SU-DHL-6 (cell line): ENCODE data around the gene NUFIP1.

Experiments used
- H2AFZ ChIP-seq: fragments of 200-600 bp; sonication (generic); 2 replicates; pipeline ENCODE4 v1.6.1; 2014; ENCODE audit warnings: low read depth, mild to moderate bottlenecking, moderate library complexity, mixed read lengths, antibody characterized with exemption, low read length; ENCODE audit not compliant: severe bottlenecking
- H3F3A ChIP-seq: fragments of 200-600 bp; shearing (Covaris generic); 2 replicates; pipeline ENCODE4 v1.6.0; 2016; ENCODE audit warnings: antibody characterized with exemption, mild to moderate bottlenecking; ENCODE audit not compliant: insufficient read depth
- H3K27ac ChIP-seq: fragments of 200-600 bp; sonication (generic); 2 replicates; pipeline ENCODE4 v1.5.1; 2016; ENCODE audit warnings: low read depth, mild to moderate bottlenecking, low read length, moderate library complexity, mixed read lengths
- H3K27me3 ChIP-seq: fragments of 200-600 bp; sonication (generic), shearing (Covaris generic); 2 replicates; pipeline ENCODE4 v1.6.0; 2014; ENCODE audit warnings: mild to moderate bottlenecking, low read length
- H3K36me3 ChIP-seq: fragments of 200-600 bp; sonication (generic); 2 replicates; pipeline ENCODE4 v1.6.1; 2014; ENCODE audit warnings: mild to moderate bottlenecking, low read length, mixed read lengths
- H3K4me2 ChIP-seq: fragments of 300-600, 200-600 bp; shearing (Covaris generic), sonication (generic); 2 replicates; pipeline ENCODE4 v1.6.0; 2014; ENCODE audit warnings: low read length, low read depth, mild to moderate bottlenecking; ENCODE audit not compliant: poor library complexity, severe bottlenecking
- H3K4me3 ChIP-seq: fragments of 200-600 bp; sonication (generic); 2 replicates; pipeline ENCODE4 v1.5.1; 2014; ENCODE audit warnings: antibody characterized with exemption, low read length, mild to moderate bottlenecking, mixed read lengths; ENCODE audit not compliant: insufficient read depth, poor library complexity, severe bottlenecking
- H3K79me2 ChIP-seq: fragments of 200-600 bp; sonication (generic); 2 replicates; pipeline ENCODE4 v1.6.1; 2014; ENCODE audit warnings: mild to moderate bottlenecking, low read length, moderate library complexity; ENCODE audit not compliant: insufficient read depth
- H3K9ac ChIP-seq: fragments of 200-600 bp; sonication (generic); 2 replicates; pipeline ENCODE4 v1.7.0; 2014; ENCODE audit warnings: mild to moderate bottlenecking, low read length
- H3K9me2 ChIP-seq: fragments of 200-600 bp; sonication (generic); replicated peaks from 2 replicates; pipeline ENCODE4 v1.6.1; 2014; ENCODE audit warnings: low read length; ENCODE audit not compliant: insufficient read depth
- H3K9me3 ChIP-seq: fragments of 200-600 bp; sonication (generic); 2 replicates; pipeline ENCODE4 v1.6.1; 2014; ENCODE audit warnings: low read length, mixed read lengths; ENCODE audit not compliant: insufficient read depth
- H4K20me1 ChIP-seq: fragments of 200-600 bp; sonication (generic); 2 replicates; pipeline ENCODE4 v1.6.1; 2014; ENCODE audit warnings: low read depth, mild to moderate bottlenecking, antibody characterized with exemption, low read length, moderate library complexity, mixed read lengths
- CTCF ChIP-seq: fragments of 200-600 bp; sonication (generic); IDR thresholded peaks from one replicate; pipeline ENCODE4 v1.5.1; 2017; ENCODE audit warnings: antibody characterized with exemption, mild to moderate bottlenecking, low read length, moderate library complexity; ENCODE audit not compliant: insufficient read depth, poor library complexity, severe bottlenecking
- EZH2phosphoT487 ChIP-seq: fragments of 200-600 bp; sonication (generic), shearing (Covaris generic); conservative IDR thresholded peaks from 2 replicates; pipeline ENCODE4 v1.6.1; 2018; ENCODE audit warnings: mild to moderate bottlenecking, antibody characterized with exemption, low read length, moderate library complexity, mixed read lengths

NUFIP1 gene

GRCh38 chr13:44974056-44974793 lies 15.0 kb downstream of the NUFIP1 start:
- no peak overlapping the region for H3K27ac ChIP-seq
- no peaks in the 10 kb centered on the region for H3K27me3 ChIP-seq
- H3K4me2 ChIP-seq, result no peak overlapping the region

GRCh38 chr13:44972956-44973581 lies 16.2 kb downstream of the NUFIP1 start:
- Histone ChIP-seq H3F3A (0 out of 2 replicates have a peak, but pooled peaks cover 4% of the 10 kb centered on the region), H3K4me2 (no peak overlapping the region), H3K9me3 (no peaks in the 10 kb centered on the region), H2AFZ (no peak overlapping the region), H3K27ac (no peak overlapping the region), H3K36me3 (0 out of 2 replicates have a peak, but pooled peaks cover 3% of the 10 kb centered on the region), H3K79me2 (no peaks in the 10 kb centered on the region), H3K4me3 (no peak overlapping the region), H3K9ac (no peak overlapping the region), H3K27me3 (no peaks in the 10 kb centered on the region), H4K20me1 (no peaks in the 10 kb centered on the region), H3K9me2 (no peaks in the 10 kb centered on the region)
- TF ChIP-seq CTCF, result peak; percentile 52
- TF ChIP-seq EZH2phosphoT487, result no peak

More at GRCh38 chr13:44974056-44974793, 15.0 kb downstream of the NUFIP1 start:
- H3K9me3 ChIP-seq, result no peaks in the 10 kb centered on the region
- no peak overlapping the region for H3K4me3 ChIP-seq
- TF ChIP-seq EZH2phosphoT487, result no peak
- TF ChIP-seq CTCF, result no peak
- no peak overlapping the region for H3K9ac ChIP-seq
- no peaks in the 10 kb centered on the region for H4K20me1 ChIP-seq
- H3K9me2 ChIP-seq, result no peaks in the 10 kb centered on the region
- peaks cover 6% of the 10 kb centered on the region; the same call in 1 of the 2 replicates for H3K36me3 ChIP-seq
- no peaks in the 10 kb centered on the region for H3K79me2 ChIP-seq
- 0 out of 2 replicates have a peak, but pooled peaks cover 4% of the 10 kb centered on the region for H3F3A ChIP-seq
- no peak overlapping the region for H2AFZ ChIP-seq

- H3K36me3 ChIP-seq, result 0 out of 2 replicates have a peak, but pooled peaks cover 3% of the 10 kb centered on the region
- H3K27ac ChIP-seq, result no peak overlapping the region
- TF ChIP-seq EZH2phosphoT487, result no peak
- no peak for TF ChIP-seq CTCF
- H2AFZ ChIP-seq, result no peak overlapping the region
- no peaks in the 10 kb centered on the region for H4K20me1 ChIP-seq
- 0 out of 2 replicates have a peak, but pooled peaks cover 4% of the 10 kb centered on the region for H3F3A ChIP-seq
- H3K9ac ChIP-seq, result no peak overlapping the region
- H3K4me3 ChIP-seq, result no peak overlapping the region
- H3K27me3 ChIP-seq, result no peaks in the 10 kb centered on the region
- no peaks in the 10 kb centered on the region for H3K79me2 ChIP-seq
- H3K9me2 ChIP-seq, result no peaks in the 10 kb centered on the region
- no peaks in the 10 kb centered on the region for H3K9me3 ChIP-seq
- H3K4me2 ChIP-seq, result no peak overlapping the region
These were observed 17.3 kb downstream of the NUFIP1 start for GRCh38 chr13:44971656-44972595.
